DND-41 (cell line): ENCODE data around the gene MYBPC1.

Experiments
- CTCF ChIP-seq: IDR thresholded peaks from 2 replicates; pipeline ENCODE4 v1.5.1; 2012; ENCODE audit warnings: borderline replicate concordance, low read length, moderate library complexity, mild to moderate bottlenecking; ENCODE audit not compliant: poor library complexity, severe bottlenecking; ENCODE audit errors: extremely low read depth
- EZH2 ChIP-seq: IDR thresholded peaks from 3 replicates; pipeline ENCODE4 v1.6.1; 2012; ENCODE audit warnings: borderline replicate concordance, low read depth, mild to moderate bottlenecking, moderate library complexity, low read length, inconsistent platforms; ENCODE audit not compliant: severe bottlenecking

DNA sequence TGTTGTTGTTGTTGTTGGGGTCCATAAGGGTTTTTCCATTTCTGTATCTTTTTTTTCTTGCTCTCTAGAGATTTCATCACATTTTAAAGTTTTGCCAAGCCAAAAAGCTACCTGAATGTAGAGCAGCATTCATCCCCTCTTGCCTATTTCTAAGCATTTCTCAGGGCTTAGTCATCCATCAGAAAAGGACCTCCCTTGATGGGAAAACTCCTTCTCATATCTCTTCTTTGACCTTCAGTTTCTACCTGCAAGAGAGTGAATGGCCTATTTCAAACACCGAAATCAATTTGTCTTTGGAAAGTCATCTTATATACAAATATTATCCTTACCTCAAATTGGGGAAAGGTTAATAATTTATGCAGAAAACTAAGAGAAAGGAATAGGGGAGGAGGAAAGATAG is 4.5 kb downstream of the MYBPC1 start:
- TF ChIP-seq CTCF (no peak), EZH2 (no peak)
